HTERT RPE-1 (cell line): ENCODE results near the gene NR2C2.

Experiments
- in situ Hi-C: fragments of 300-500 bp; cut with MboI; formaldehyde crosslinking; loops from 4 replicates; pipeline ENCODE4 v1.14.3; 2020; ENCODE audit warnings: low sequenced_read_pairs

Gene NR2C2

DNA sequence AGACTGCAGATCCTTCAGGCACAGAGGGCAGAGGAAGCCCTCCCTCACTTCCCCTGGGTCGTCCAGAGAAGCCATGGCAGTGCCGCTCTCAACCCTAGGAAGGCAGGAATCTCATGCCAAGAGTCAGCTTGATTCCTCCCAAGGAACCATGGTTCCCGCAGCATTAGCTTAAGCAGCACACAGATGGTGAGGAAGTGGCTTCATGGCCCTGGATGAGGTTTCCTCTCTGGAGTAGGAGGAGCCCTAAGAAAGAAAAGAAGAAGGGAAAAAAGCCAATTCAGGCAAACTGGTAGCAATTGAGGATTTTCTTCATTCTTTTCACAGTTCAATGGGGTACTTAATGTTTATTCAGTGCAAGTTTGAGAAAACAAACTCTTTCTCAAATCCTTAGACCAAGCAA, 148.7 kb downstream of the NR2C2 start:
- in situ Hi-C loops = no loop called here

GRCh38 chr3:15097891-15098290, 150.5 kb downstream of the NR2C2 start:
- in situ Hi-C loops = no loop called here
